Loucy (cell line): Measurements from ENCODE around the gene BBX.

Experiments used
- H2AFZ ChIP-seq: fragments of 200-600 bp; sonication (generic); 2 replicates; pipeline ENCODE4 v1.6.0; 2016; ENCODE audit warnings: antibody characterized with exemption, mild to moderate bottlenecking, low read length, moderate library complexity
- H3F3A ChIP-seq: fragments of 200-600 bp; 2 replicates; pipeline ENCODE4 v1.6.0; 2016; ENCODE audit warnings: antibody characterized with exemption, low read depth, mild to moderate bottlenecking
- H3K27me3 ChIP-seq: fragments of 200-600 bp; sonication (generic); 2 replicates; pipeline ENCODE4 v1.6.1; 2014; ENCODE audit warnings: low read length, mild to moderate bottlenecking; ENCODE audit not compliant: insufficient read depth, poor library complexity, severe bottlenecking
- H3K36me3 ChIP-seq: fragments of 200-600 bp; sonication (generic); 2 replicates; pipeline ENCODE4 v1.6.1; 2016; ENCODE audit warnings: low read length; ENCODE audit not compliant: insufficient read depth
- H3K4me1 ChIP-seq: fragments of 200-600 bp; sonication (generic); 2 replicates; pipeline ENCODE4 v1.5.1; 2014; ENCODE audit warnings: low read length, mild to moderate bottlenecking; ENCODE audit not compliant: insufficient read depth, poor library complexity, severe bottlenecking
- H3K4me2 ChIP-seq: fragments of 200-600 bp; sonication (generic); 2 replicates; pipeline ENCODE4 v1.6.0; 2014; ENCODE audit warnings: antibody characterized with exemption, low read length, low read depth, mild to moderate bottlenecking; ENCODE audit not compliant: poor library complexity, severe bottlenecking
- H3K4me3 ChIP-seq: fragments of 200-600 bp; sonication (generic); 2 replicates; pipeline ENCODE4 v1.5.1; 2014; ENCODE audit warnings: low read length, mild to moderate bottlenecking, mixed read lengths; ENCODE audit not compliant: poor library complexity, severe bottlenecking
- H3K79me2 ChIP-seq: fragments of 200-600 bp; sonication (generic); 2 replicates; pipeline ENCODE4 v1.6.1; 2014; ENCODE audit warnings: low read length; ENCODE audit not compliant: insufficient read depth
- H3K9ac ChIP-seq: fragments of 200-600 bp; sonication (generic); 2 replicates; pipeline ENCODE4 v1.6.0; 2014; ENCODE audit warnings: mild to moderate bottlenecking, low read depth, low read length, moderate library complexity; ENCODE audit not compliant: poor library complexity, severe bottlenecking
- H3K9me2 ChIP-seq: fragments of 200-600 bp; sonication (generic); replicated peaks from 2 replicates; pipeline ENCODE4 v1.6.1; 2016; ENCODE audit warnings: low read depth, low read length, mixed read lengths
- H3K9me3 ChIP-seq: fragments of 200-600 bp; sonication (generic); 2 replicates; pipeline ENCODE4 v1.6.1; 2014; ENCODE audit warnings: mild to moderate bottlenecking, antibody characterized with exemption, low read length, low read depth; ENCODE audit not compliant: insufficient read depth
- H4K20me1 ChIP-seq: fragments of 200-600 bp; sonication (generic); 2 replicates; pipeline ENCODE4 v1.6.0; 2014; ENCODE audit warnings: antibody characterized with exemption, low read length, mild to moderate bottlenecking; ENCODE audit not compliant: insufficient read depth, poor library complexity, severe bottlenecking
- EZH2phosphoT487 ChIP-seq: fragments of 200-600 bp; IDR thresholded peaks from 2 replicates; pipeline ENCODE4 v1.6.1; 2018; ENCODE audit warnings: antibody characterized with exemption, mild to moderate bottlenecking, moderate library complexity, borderline replicate concordance
- TF ChIP-seq, protein P1 (sequence below): fragments of 200-600 bp; sonication (generic); conservative IDR thresholded peaks from 2 replicates; pipeline ENCODE4 v1.5.1; 2014; ENCODE audit warnings: mild to moderate bottlenecking, antibody characterized with exemption, low read length

BBX gene

DNA sequence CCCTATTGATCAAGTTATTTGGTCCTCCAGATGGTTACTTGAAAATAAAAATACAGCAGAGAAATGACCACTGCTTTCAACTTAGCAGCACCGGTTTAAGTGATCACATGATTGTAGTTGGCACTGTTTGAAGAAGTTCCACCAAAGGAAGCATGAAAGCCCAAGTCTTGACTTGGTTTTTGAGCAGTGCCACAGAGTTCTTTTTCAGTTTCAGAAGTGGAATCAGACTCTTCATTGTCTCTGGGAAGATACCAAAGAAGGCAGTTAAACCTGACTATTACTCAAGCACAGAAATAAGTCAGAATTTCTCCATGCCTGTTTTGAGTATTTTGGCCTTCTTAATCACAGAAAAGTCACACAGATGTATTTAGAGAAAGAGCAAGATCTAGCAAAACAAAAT, 66.7 kb downstream of the BBX start:
- no peak overlapping the region for H3K4me3 ChIP-seq
- H3K27me3 ChIP-seq: no peaks in the 10 kb centered on the region
- no peak overlapping the region for H2AFZ ChIP-seq
- H3K4me1 ChIP-seq: peaks cover 3% of the 10 kb centered on the region
- TF ChIP-seq, protein P1, sequence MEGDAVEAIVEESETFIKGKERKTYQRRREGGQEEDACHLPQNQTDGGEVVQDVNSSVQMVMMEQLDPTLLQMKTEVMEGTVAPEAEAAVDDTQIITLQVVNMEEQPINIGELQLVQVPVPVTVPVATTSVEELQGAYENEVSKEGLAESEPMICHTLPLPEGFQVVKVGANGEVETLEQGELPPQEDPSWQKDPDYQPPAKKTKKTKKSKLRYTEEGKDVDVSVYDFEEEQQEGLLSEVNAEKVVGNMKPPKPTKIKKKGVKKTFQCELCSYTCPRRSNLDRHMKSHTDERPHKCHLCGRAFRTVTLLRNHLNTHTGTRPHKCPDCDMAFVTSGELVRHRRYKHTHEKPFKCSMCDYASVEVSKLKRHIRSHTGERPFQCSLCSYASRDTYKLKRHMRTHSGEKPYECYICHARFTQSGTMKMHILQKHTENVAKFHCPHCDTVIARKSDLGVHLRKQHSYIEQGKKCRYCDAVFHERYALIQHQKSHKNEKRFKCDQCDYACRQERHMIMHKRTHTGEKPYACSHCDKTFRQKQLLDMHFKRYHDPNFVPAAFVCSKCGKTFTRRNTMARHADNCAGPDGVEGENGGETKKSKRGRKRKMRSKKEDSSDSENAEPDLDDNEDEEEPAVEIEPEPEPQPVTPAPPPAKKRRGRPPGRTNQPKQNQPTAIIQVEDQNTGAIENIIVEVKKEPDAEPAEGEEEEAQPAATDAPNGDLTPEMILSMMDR: no peak
- no peak for TF ChIP-seq EZH2phosphoT487
- no peak overlapping the region for H3K4me2 ChIP-seq
- H3K9ac ChIP-seq: no peak overlapping the region
- H3K36me3 ChIP-seq: peaks cover 3% of the 10 kb centered on the region; the same call in 1 of the 2 replicates
- H3F3A ChIP-seq: no peaks in the 10 kb centered on the region
- H3K9me2 ChIP-seq: no peaks in the 10 kb centered on the region
- H4K20me1 ChIP-seq: no peaks in the 10 kb centered on the region
- no peaks in the 10 kb centered on the region for H3K9me3 ChIP-seq
- H3K79me2 ChIP-seq: peaks cover 24% of the 10 kb centered on the region

DNA sequence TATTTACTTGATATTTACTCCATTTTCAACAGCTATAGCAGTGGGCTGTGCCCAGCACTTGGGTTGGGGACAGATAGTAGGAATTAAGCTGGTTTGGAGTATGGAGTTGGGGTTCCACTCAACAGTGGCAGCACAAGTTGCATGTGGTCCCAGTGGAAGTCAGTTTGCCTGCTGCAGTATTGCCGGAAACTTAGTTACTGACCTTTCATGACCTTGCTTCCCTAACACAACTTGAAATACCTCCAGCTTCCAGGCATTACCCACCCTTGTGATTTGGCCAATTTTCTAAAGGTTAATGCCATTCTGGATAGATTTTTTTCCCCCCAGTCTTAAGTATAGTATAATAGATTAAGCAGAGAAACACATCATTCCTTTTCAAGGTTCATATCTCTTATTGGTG, 68.0 kb downstream of the BBX start:
- no peak overlapping the region for H3K9ac ChIP-seq
- H3K4me2 ChIP-seq: no peak overlapping the region
- H2AFZ ChIP-seq: no peak overlapping the region
- no peaks in the 10 kb centered on the region for H3F3A ChIP-seq
- H3K9me2 ChIP-seq: no peaks in the 10 kb centered on the region
- H3K4me3 ChIP-seq: no peak overlapping the region
- TF ChIP-seq EZH2phosphoT487: no peak
- TF ChIP-seq, protein P1: no peak
- no peaks in the 10 kb centered on the region for H3K9me3 ChIP-seq
- H4K20me1 ChIP-seq: no peaks in the 10 kb centered on the region
- H3K27me3 ChIP-seq: no peaks in the 10 kb centered on the region
- no peaks in the 10 kb centered on the region; the same call in 1 of the 2 replicates for H3K36me3 ChIP-seq
- peaks cover 23% of the 10 kb centered on the region for H3K79me2 ChIP-seq
- H3K4me1 ChIP-seq: peaks cover 3% of the 10 kb centered on the region

DNA sequence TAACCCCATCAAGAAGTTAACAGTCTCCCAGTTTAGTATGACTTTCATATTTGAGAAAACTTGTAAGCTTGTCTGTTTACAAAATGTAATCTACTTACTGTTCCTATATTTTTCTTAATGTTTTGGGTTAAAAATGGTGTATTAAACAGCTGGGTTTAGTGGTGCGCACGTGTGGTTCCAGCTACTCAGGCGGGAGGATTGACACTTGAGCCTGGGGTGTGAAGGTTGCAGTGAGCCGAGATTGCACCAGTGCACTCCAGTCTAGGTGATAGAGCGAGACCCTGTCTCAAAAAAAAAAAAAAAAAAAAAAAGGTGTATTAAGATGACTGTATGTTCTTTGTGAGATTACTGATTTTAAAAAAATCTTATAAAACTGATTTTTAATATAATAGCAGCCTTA, 69.3 kb downstream of the BBX start:
- Histone ChIP-seq H3F3A (no peaks in the 10 kb centered on the region), H3K4me3 (no peak overlapping the region), H3K79me2 (peaks cover 23% of the 10 kb centered on the region), H3K4me1 (peaks cover 11% of the 10 kb centered on the region), H3K9me2 (no peaks in the 10 kb centered on the region), H3K9ac (no peak overlapping the region), H3K36me3 (no peaks in the 10 kb centered on the region; the same call in 1 of the 2 replicates), H3K4me2 (no peak overlapping the region), H2AFZ (no peak overlapping the region), H4K20me1 (no peaks in the 10 kb centered on the region), H3K9me3 (no peaks in the 10 kb centered on the region), H3K27me3 (no peaks in the 10 kb centered on the region)
- no peak for TF ChIP-seq EZH2phosphoT487
- TF ChIP-seq, protein P1: no peak
